ENCODE data around the gene RELN.

RELN gene

GRCh38 chr7:103679151-103680132 lies 310.0 kb downstream of the RELN start:
- TF ChIP-seq POLR2AphosphoS5 (IDR thresholded peaks at IDR 0.05; ENCODE audit: low read depth, low read length) (no peak), FOXP2 (optimal IDR thresholded peaks at IDR 0.05; ENCODE audit: borderline replicate concordance, extremely low read depth, extremely low read length, insufficient read depth) (no peak), SIN3A (IDR thresholded peaks at IDR 0.05; ENCODE audit: borderline replicate concordance, insufficient read depth, low read length) (no peak), TAF1 (IDR thresholded peaks at IDR 0.05; ENCODE audit: borderline replicate concordance, insufficient read depth, low read length) (no peak), REST (IDR thresholded peaks at IDR 0.05; ENCODE audit: insufficient read depth in 1 of 2, low read depth in 2 of 2, low read length in 2 of 2) (no peak)

GRCh38 chr7:103668279-103668941 lies 321.0 kb downstream of the RELN start:
- no peak for TF ChIP-seq TAF1 (IDR thresholded peaks at IDR 0.05; ENCODE audit: borderline replicate concordance, insufficient read depth, low read length)
- no peak for TF ChIP-seq REST (IDR thresholded peaks at IDR 0.05; ENCODE audit: insufficient read depth in 1 of 2, low read depth in 2 of 2, low read length in 2 of 2)
- TF ChIP-seq FOXP2 (optimal IDR thresholded peaks at IDR 0.05; ENCODE audit: borderline replicate concordance, extremely low read depth, extremely low read length, insufficient read depth): no peak

GRCh38 chr7:103666326-103666725 lies 323.1 kb downstream of the RELN start:
- TF ChIP-seq SIN3A (IDR thresholded peaks at IDR 0.05; ENCODE audit: borderline replicate concordance, insufficient read depth, low read length) (no peak), POLR2AphosphoS5 (IDR thresholded peaks at IDR 0.05; ENCODE audit: low read depth, low read length) (no peak), REST (IDR thresholded peaks at IDR 0.05; ENCODE audit: insufficient read depth in 1 of 2, low read depth in 2 of 2, low read length in 2 of 2) (no peak), TAF1 (IDR thresholded peaks at IDR 0.05; ENCODE audit: borderline replicate concordance, insufficient read depth, low read length) (no peak), FOXP2 (optimal IDR thresholded peaks at IDR 0.05; ENCODE audit: borderline replicate concordance, extremely low read depth, extremely low read length, insufficient read depth) (no peak)

GRCh38 chr7:103664577-103664976 lies 324.9 kb downstream of the RELN start:
- TF ChIP-seq TAF1 (IDR thresholded peaks at IDR 0.05; ENCODE audit: borderline replicate concordance, insufficient read depth, low read length) (no peak), REST (IDR thresholded peaks at IDR 0.05; ENCODE audit: insufficient read depth in 1 of 2, low read depth in 2 of 2, low read length in 2 of 2) (no peak), POLR2AphosphoS5 (IDR thresholded peaks at IDR 0.05; ENCODE audit: low read depth, low read length) (no peak), FOXP2 (optimal IDR thresholded peaks at IDR 0.05; ENCODE audit: borderline replicate concordance, extremely low read depth, extremely low read length, insufficient read depth) (no peak), SIN3A (IDR thresholded peaks at IDR 0.05; ENCODE audit: borderline replicate concordance, insufficient read depth, low read length) (no peak)

Data from PFSK-1 (cell line).